SK-N-SH treated with all-trans-retinoic acid at 6 μM for 48 hours (cell line): ENCODE results near the gene DHRS12.

ENCODE experiments used
- ATAC-seq: fragments of 200-7000 bp; cut with Tn5 transposase; 3 replicates; pipeline ENCODE4 v1.9.1; 2020; ENCODE audit warnings: mild to moderate bottlenecking, moderate library complexity
- ARNTL ChIP-seq: fragments of 450-650 bp; formaldehyde crosslinking; IDR thresholded peaks from 2 replicates; pipeline ENCODE4 v1.5.0; 2020; ENCODE audit warnings: low read depth, mild to moderate bottlenecking, moderate library complexity, borderline replicate concordance
- BACH2 ChIP-seq: fragments of 250-450 bp; sonication (Bioruptor Pico); IDR thresholded peaks from 2 replicates; pipeline ENCODE4 v1.9.0; 2021; ENCODE audit warnings: mild to moderate bottlenecking, borderline replicate concordance
- CSDC2 ChIP-seq: fragments of 250-450 bp; sonication (Bioruptor Pico); IDR thresholded peaks from 2 replicates; pipeline ENCODE4 v1.5.0; 2020; ENCODE audit warnings: mild to moderate bottlenecking, moderate library complexity
- ESRRG ChIP-seq: fragments of 250-450 bp; sonication (Bioruptor Pico); IDR thresholded peaks from 2 replicates; pipeline ENCODE4 v1.6.1; 2021; ENCODE audit warnings: mild to moderate bottlenecking
- GLIS3 ChIP-seq: fragments of 250-450 bp; sonication (Bioruptor Pico); IDR thresholded peaks from 2 replicates; pipeline ENCODE4 v1.5.0; 2020; ENCODE audit warnings: mild to moderate bottlenecking, moderate library complexity
- ISL1 ChIP-seq: fragments of 250-450 bp; sonication (Bioruptor Pico); IDR thresholded peaks from 2 replicates; pipeline ENCODE4 v2.1.2; 2022; ENCODE audit warnings: mild to moderate bottlenecking, moderate library complexity
- OSR1 ChIP-seq: fragments of 250-450 bp; sonication (Bioruptor Pico); IDR thresholded peaks from 2 replicates; pipeline ENCODE4 v1.8.0; 2022; ENCODE audit warnings: moderate library complexity, mild to moderate bottlenecking, inconsistent platforms
- PPARA ChIP-seq: fragments of 250-450 bp; sonication (Bioruptor Pico); IDR thresholded peaks from 2 replicates; pipeline ENCODE4 v1.5.0; 2020; ENCODE audit warnings: mild to moderate bottlenecking, borderline replicate concordance
- RARB ChIP-seq: fragments of 250-450 bp; sonication (Bioruptor Pico); IDR thresholded peaks from 2 replicates; pipeline ENCODE4 v1.8.0; 2021; ENCODE audit warnings: mild to moderate bottlenecking, moderate library complexity
- TCF4 ChIP-seq: fragments of 250-450 bp; sonication (Bioruptor Pico); IDR thresholded peaks from 2 replicates; pipeline ENCODE4 v1.8.0; 2021; ENCODE audit warnings: mild to moderate bottlenecking, moderate library complexity, borderline replicate concordance
- TOX ChIP-seq: fragments of 250-450 bp; sonication (Bioruptor Pico); IDR thresholded peaks from 2 replicates; pipeline ENCODE4 v1.8.0; 2021; ENCODE audit warnings: mild to moderate bottlenecking, moderate library complexity, borderline replicate concordance
- ZC3H10 ChIP-seq: fragments of 250-450 bp; sonication (Bioruptor Pico); IDR thresholded peaks from 2 replicates; pipeline ENCODE4 v1.5.1; 2021; ENCODE audit warnings: mild to moderate bottlenecking, moderate library complexity
- ZFP3 ChIP-seq: fragments of 250-450 bp; sonication (Bioruptor Pico); IDR thresholded peaks from 2 replicates; pipeline ENCODE4 v1.5.0; 2020; ENCODE audit warnings: mild to moderate bottlenecking, moderate library complexity
- ZFP30 ChIP-seq: fragments of 450-650 bp; formaldehyde crosslinking; IDR thresholded peaks from 2 replicates; pipeline ENCODE4 v1.5.0; 2022; ENCODE audit warnings: mild to moderate bottlenecking, moderate library complexity
- ZNF565 ChIP-seq: fragments of 450-650 bp; formaldehyde crosslinking; conservative IDR thresholded peaks from 2 replicates; pipeline ENCODE4 v1.5.0; 2020; ENCODE audit warnings: low read depth, mild to moderate bottlenecking, moderate library complexity
- ZNF70 ChIP-seq: fragments of 450-650 bp; formaldehyde crosslinking; IDR thresholded peaks from 2 replicates; pipeline ENCODE4 v1.5.0; 2020; ENCODE audit warnings: mild to moderate bottlenecking, moderate library complexity
- ZNF8 ChIP-seq: fragments of 450-650 bp; formaldehyde crosslinking; IDR thresholded peaks from 2 replicates; pipeline ENCODE4 v1.5.0; 2020; ENCODE audit warnings: mild to moderate bottlenecking, moderate library complexity
- TF ChIP-seq, protein P1 (sequence below): fragments of 250-450 bp; sonication (Bioruptor Pico); IDR thresholded peaks from 2 replicates; pipeline ENCODE4 v1.5.1; 2021; ENCODE audit warnings: mild to moderate bottlenecking, moderate library complexity
- TF ChIP-seq, protein P2 (sequence below): fragments of 250-450 bp; sonication (Bioruptor Pico); IDR thresholded peaks from 2 replicates; pipeline ENCODE4 v1.8.0; 2021; ENCODE audit warnings: low read depth, mild to moderate bottlenecking, moderate library complexity, borderline replicate concordance
- TF ChIP-seq, protein P3 (sequence below): fragments of 250-450 bp; sonication (Bioruptor Pico); IDR thresholded peaks from 2 replicates; pipeline ENCODE4 v1.5.1; 2020; ENCODE audit warnings: low read depth, mild to moderate bottlenecking, moderate library complexity
- TF ChIP-seq, protein P4 (sequence below): fragments of 250-450 bp; sonication (Bioruptor Pico); IDR thresholded peaks from 2 replicates; pipeline ENCODE4 v1.5.0; 2020; ENCODE audit warnings: mild to moderate bottlenecking, moderate library complexity

DHRS12 gene

DNA sequence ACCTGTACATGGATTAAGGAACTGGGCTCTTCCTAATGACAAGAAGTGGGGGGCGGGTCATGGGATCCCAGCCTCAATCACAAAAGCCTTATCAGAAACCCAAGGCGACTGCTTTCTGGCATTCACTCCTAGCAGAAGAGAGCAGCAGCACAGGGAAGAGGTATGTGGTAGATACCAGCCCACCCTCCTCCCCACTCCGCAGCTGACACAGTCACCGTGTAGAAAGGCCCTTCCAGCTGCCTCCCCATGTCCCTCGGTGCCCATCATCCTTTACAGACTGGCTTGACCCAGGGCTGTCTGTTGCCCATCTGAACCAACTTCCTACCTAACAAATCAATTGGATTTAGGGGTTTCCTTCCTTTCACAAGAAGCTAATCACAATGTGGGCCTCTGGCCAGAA is 3.1 kb upstream of the DHRS12 start:
- ATAC-seq = no peak
- TF ChIP-seq ARNTL (no peak), ZNF8 (no peak), TCF4 (CRISPR knock-in tag) (no peak), ZFP30 (no peak), ESRRG (CRISPR knock-in tag) (no peak), OSR1 (no peak), ZNF565 (CRISPR knock-in tag) (no peak), PPARA (CRISPR knock-in tag) (no peak), TOX (CRISPR knock-in tag) (no peak), GLIS3 (no peak), ZC3H10 (CRISPR knock-in tag) (no peak), CSDC2 (CRISPR knock-in tag) (no peak)
- TF ChIP-seq, protein P1, sequence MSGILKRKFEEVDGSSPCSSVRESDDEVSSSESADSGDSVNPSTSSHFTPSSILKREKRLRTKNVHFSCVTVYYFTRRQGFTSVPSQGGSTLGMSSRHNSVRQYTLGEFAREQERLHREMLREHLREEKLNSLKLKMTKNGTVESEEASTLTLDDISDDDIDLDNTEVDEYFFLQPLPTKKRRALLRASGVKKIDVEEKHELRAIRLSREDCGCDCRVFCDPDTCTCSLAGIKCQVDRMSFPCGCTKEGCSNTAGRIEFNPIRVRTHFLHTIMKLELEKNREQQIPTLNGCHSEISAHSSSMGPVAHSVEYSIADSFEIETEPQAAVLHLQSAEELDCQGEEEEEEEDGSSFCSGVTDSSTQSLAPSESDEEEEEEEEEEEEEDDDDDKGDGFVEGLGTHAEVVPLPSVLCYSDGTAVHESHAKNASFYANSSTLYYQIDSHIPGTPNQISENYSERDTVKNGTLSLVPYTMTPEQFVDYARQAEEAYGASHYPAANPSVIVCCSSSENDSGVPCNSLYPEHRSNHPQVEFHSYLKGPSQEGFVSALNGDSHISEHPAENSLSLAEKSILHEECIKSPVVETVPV = no peak
- TF ChIP-seq, protein P2, sequence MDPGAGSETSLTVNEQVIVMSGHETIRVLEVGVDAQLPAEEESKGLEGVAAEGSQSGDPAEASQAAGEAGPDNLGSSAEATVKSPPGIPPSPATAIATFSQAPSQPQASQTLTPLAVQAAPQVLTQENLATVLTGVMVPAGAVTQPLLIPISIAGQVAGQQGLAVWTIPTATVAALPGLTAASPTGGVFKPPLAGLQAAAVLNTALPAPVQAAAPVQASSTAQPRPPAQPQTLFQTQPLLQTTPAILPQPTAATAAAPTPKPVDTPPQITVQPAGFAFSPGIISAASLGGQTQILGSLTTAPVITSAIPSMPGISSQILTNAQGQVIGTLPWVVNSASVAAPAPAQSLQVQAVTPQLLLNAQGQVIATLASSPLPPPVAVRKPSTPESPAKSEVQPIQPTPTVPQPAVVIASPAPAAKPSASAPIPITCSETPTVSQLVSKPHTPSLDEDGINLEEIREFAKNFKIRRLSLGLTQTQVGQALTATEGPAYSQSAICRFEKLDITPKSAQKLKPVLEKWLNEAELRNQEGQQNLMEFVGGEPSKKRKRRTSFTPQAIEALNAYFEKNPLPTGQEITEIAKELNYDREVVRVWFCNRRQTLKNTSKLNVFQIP = no peak
- TF ChIP-seq, protein P3, sequence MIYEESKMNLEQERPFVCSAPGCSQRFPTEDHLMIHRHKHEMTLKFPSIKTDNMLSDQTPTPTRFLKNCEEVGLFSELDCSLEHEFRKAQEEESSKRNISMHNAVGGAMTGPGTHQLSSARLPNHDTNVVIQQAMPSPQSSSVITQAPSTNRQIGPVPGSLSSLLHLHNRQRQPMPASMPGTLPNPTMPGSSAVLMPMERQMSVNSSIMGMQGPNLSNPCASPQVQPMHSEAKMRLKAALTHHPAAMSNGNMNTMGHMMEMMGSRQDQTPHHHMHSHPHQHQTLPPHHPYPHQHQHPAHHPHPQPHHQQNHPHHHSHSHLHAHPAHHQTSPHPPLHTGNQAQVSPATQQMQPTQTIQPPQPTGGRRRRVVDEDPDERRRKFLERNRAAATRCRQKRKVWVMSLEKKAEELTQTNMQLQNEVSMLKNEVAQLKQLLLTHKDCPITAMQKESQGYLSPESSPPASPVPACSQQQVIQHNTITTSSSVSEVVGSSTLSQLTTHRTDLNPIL (CRISPR knock-in tag) = no peak
- TF ChIP-seq, protein P4, sequence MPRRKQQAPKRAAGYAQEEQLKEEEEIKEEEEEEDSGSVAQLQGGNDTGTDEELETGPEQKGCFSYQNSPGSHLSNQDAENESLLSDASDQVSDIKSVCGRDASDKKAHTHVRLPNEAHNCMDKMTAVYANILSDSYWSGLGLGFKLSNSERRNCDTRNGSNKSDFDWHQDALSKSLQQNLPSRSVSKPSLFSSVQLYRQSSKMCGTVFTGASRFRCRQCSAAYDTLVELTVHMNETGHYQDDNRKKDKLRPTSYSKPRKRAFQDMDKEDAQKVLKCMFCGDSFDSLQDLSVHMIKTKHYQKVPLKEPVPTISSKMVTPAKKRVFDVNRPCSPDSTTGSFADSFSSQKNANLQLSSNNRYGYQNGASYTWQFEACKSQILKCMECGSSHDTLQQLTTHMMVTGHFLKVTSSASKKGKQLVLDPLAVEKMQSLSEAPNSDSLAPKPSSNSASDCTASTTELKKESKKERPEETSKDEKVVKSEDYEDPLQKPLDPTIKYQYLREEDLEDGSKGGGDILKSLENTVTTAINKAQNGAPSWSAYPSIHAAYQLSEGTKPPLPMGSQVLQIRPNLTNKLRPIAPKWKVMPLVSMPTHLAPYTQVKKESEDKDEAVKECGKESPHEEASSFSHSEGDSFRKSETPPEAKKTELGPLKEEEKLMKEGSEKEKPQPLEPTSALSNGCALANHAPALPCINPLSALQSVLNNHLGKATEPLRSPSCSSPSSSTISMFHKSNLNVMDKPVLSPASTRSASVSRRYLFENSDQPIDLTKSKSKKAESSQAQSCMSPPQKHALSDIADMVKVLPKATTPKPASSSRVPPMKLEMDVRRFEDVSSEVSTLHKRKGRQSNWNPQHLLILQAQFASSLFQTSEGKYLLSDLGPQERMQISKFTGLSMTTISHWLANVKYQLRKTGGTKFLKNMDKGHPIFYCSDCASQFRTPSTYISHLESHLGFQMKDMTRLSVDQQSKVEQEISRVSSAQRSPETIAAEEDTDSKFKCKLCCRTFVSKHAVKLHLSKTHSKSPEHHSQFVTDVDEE = no peak

DNA sequence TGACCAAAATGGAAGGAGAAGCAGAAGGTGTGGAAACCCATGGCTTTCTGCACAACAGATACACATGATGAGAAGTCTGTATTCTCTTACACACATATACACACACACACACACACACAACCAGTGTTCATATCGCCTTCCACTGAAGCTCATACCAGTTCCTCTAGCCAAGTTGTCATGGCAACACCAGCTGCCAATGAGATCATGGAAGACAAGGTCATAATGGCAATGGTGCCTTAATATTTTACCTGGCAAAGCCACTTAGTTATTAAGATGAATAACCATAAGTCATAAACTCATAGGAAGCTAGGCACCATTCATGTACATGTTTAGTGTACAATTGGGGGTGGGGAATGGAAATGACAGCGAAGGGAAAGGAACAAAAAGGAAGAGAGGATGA is 2.6 kb upstream of the DHRS12 start:
- ATAC-seq = no peak
- no peak for TF ChIP-seq CSDC2 (CRISPR knock-in tag)
- no peak for TF ChIP-seq RARB (CRISPR knock-in tag)
- TF ChIP-seq ZC3H10 (CRISPR knock-in tag) = no peak
- no peak for TF ChIP-seq TOX (CRISPR knock-in tag)
- no peak for TF ChIP-seq ZNF70
- no peak for TF ChIP-seq PPARA (CRISPR knock-in tag)
- no peak for TF ChIP-seq OSR1
- no peak for TF ChIP-seq ZFP30
- TF ChIP-seq ZFP3 (CRISPR knock-in tag) = no peak
- TF ChIP-seq, protein P3 (CRISPR knock-in tag) = no peak
- TF ChIP-seq ISL1 (CRISPR knock-in tag) = no peak
- TF ChIP-seq ZNF565 (CRISPR knock-in tag) = no peak
- TF ChIP-seq ESRRG (CRISPR knock-in tag) = no peak
- no peak for TF ChIP-seq GLIS3
- TF ChIP-seq, protein P4 = no peak
- no peak for TF ChIP-seq BACH2 (CRISPR knock-in tag)
